SK-MEL-5 (cell line): ENCODE measurements around the gene DSTN. TPM values are rescaled to one million over a fixed set of nuclear protein-coding genes. Genes with fewer than 3 reads are reported as not detected.

ENCODE experiments used
- DNase-seq: peaks from one replicate; pipeline ENCODE4 v3.0.0-alpha.2; 2016; ENCODE audit warnings: low read depth, low spot score
- in situ Hi-C: cut with HindIII; loops from 2 replicates; pipeline ENCODE4 v1.10.0; 2016; ENCODE audit warnings: low sequenced_read_pairs, high pct_unique_total_duplicates, low pct_unique_long_range_greater_than_20kb
- total RNA-seq: library from RNA; depleted of rRNA; stranded (reverse); fragments of >200 nt; shearing (Covaris generic); gene quantifications from 2 replicates; pipeline ENCODE4 v1.2.3, GENCODE V29; 2014

Gene DSTN
- total RNA-seq, 1 experiment from 2014 or later = 180 TPM

- in situ Hi-C loops = no loop called here
- no peak for DNase-seq
Measured at GRCh38 chr20:17636523-17637412, 66.9 kb downstream of the DSTN start.

GRCh38 chr20:17637413-17637780 is 67.5 kb downstream of the DSTN start:
- no peak for DNase-seq
- in situ Hi-C loops = no loop called here

- in situ Hi-C loops = no loop called here
- no peak for DNase-seq
Measured at GRCh38 chr20:17637985-17638640, 68.2 kb downstream of the DSTN start.

GRCh38 chr20:17638835-17639407 is 69.0 kb downstream of the DSTN start:
- no peak for DNase-seq
- in situ Hi-C loops = no loop called here

- in situ Hi-C loops = no loop called here
- no peak for DNase-seq
Measured at GRCh38 chr20:17640146-17640874, 70.4 kb downstream of the DSTN start.

- no peak for DNase-seq
- in situ Hi-C loops = no loop called here
Measured at GRCh38 chr20:17640875-17641378, 71.1 kb downstream of the DSTN start.

- DNase-seq = no peak
- in situ Hi-C loops = no loop called here
Measured at GRCh38 chr20:17641520-17641964, 71.7 kb downstream of the DSTN start.

- no peak for DNase-seq
- in situ Hi-C loops = no loop called here
Measured at GRCh38 chr20:17641993-17642392, 72.1 kb downstream of the DSTN start.

- no peak for DNase-seq
- in situ Hi-C loops = no loop called here
Measured at GRCh38 chr20:17642404-17643269, 72.8 kb downstream of the DSTN start.

- no peak for DNase-seq
- in situ Hi-C loops = no loop called here
Measured at GRCh38 chr20:17643531-17644188, 73.8 kb downstream of the DSTN start.

GRCh38 chr20:17644451-17644850 is 74.6 kb downstream of the DSTN start:
- in situ Hi-C loops = no loop called here
- no peak for DNase-seq

- DNase-seq = no peak
Measured at GRCh38 chr20:17645010-17645409, 75.1 kb downstream of the DSTN start.

GRCh38 chr20:17645546-17646208 is 75.8 kb downstream of the DSTN start:
- DNase-seq = no peak
- in situ Hi-C loops = no loop called here

More at GRCh38 chr20:17645010-17645409, 75.1 kb downstream of the DSTN start:
- in situ Hi-C loops = no loop called here

GRCh38 chr20:17646209-17646960 is 76.5 kb downstream of the DSTN start:
- no peak for DNase-seq

GRCh38 chr20:17646961-17647301 is 77.1 kb downstream of the DSTN start:
- no peak for DNase-seq
- in situ Hi-C loops = no loop called here

More at GRCh38 chr20:17646209-17646960, 76.5 kb downstream of the DSTN start:
- in situ Hi-C loops = no loop called here
